Transverse colon (tissue), 4 donors: Measurements from ENCODE around the gene EFHB. TPM values are rescaled to one million over a fixed set of nuclear protein-coding genes. Genes with fewer than 3 reads are reported as not detected.

ENCODE experiments used
- DNase-seq: peaks from one replicate; pipeline ENCODE4 v3.0.0-alpha.2; 2019
- H3K27ac ChIP-seq, 4 donors: fragments of 200-600 bp; sonication (generic); 2 replicates each; pipeline ENCODE4 v1.5.1; 2016 to 2018; ENCODE audit warnings: inconsistent platforms in 4 of 4
- H3K27me3 ChIP-seq: fragments of 200-600 bp; sonication (generic); 2 replicates; pipeline ENCODE4 v1.5.1; 2017; ENCODE audit warnings: inconsistent platforms
- H3K36me3 ChIP-seq, 4 donors: fragments of 200-600 bp; sonication (generic); 2 replicates each; pipeline ENCODE4 v1.5.1; 2017 to 2019; ENCODE audit warnings: inconsistent platforms in 4 of 4
- H3K4me1 ChIP-seq, 4 donors: fragments of 200-600 bp; sonication (generic); 2 replicates each; pipeline ENCODE4 v1.5.1; 2017 to 2020; ENCODE audit warnings: inconsistent platforms in 4 of 4
- H3K4me3 ChIP-seq, 4 donors: fragments of 200-600 bp; sonication (generic); 1 replicate in 1 of 4; 2 replicates in 3 of 4; pipeline versions ENCODE4 v1.5.1 to v1.6.1; 2017 to 2019; ENCODE audit warnings: inconsistent platforms in 4 of 4
- H3K9me3 ChIP-seq, 2 donors: fragments of 200-600 bp; sonication (generic); 2 replicates each; pipeline ENCODE4 v1.5.1; 2017 to 2019; ENCODE audit warnings: inconsistent platforms in 2 of 2
- CTCF ChIP-seq, 5 experiments: fragments of 200-600 bp in 3 of 5; fragments of 450-650 bp in 2 of 5; sonication (generic) in 3 of 5; IDR thresholded peaks; 1 replicate in 2 of 5; 2 replicates in 3 of 5; pipeline ENCODE4 v1.5.1; 2016 to 2017; ENCODE audit warnings: antibody characterized with exemption in 5 of 5, inconsistent platforms in 3 of 5, mild to moderate bottlenecking in 2 of 5, moderate library complexity in 1 of 5
- EP300 ChIP-seq: sonication (generic); formaldehyde crosslinking; IDR thresholded peaks from one replicate; pipeline ENCODE4 v1.6.1; 2017; ENCODE audit warnings: antibody characterized with exemption, low read depth
- POLR2A ChIP-seq: fragments of 450-650 bp; IDR thresholded peaks from one replicate; pipeline ENCODE4 v1.6.1; 2016; ENCODE audit warnings: antibody characterized with exemption, mild to moderate bottlenecking, moderate library complexity
- POLR2AphosphoS5 ChIP-seq, 3 donors: sonication (generic); formaldehyde crosslinking; IDR thresholded peaks; one replicate each; pipeline ENCODE4 v1.6.1; 2016; ENCODE audit warnings: antibody characterized with exemption in 3 of 3
- WGBS, 2 donors: methylation state at CpG; one replicate each; pipeline ENCODE4 v1.1.5; 2018; ENCODE audit warnings: low coverage in 1 of 2; 5-methylcytosine and 5-hydroxymethylcytosine counted together
- in situ Hi-C, 4 donors: fragments of 200-750 bp; cut with MboI; loops; one replicate each; pipeline versions ENCODE4 v1.15.0 to v1.15.1; 2017; ENCODE audit warnings: low sequenced_read_pairs in 3 of 4, low pct_ligation_motif_present in 1 of 4, low pct_unique_long_range_greater_than_20kb in 1 of 4
- intact Hi-C: fragments of 100-400 bp; cut with DNase I; formaldehyde crosslinking; loops from one replicate; pipeline ENCODE4 v1.15.1; 2023; ENCODE audit warnings: low total_unique reads
- total RNA-seq, 4 donors: library from RNA; depleted of rRNA; stranded (reverse); fragments of >200 nt; gene quantifications; one replicate each; pipeline ENCODE4 v1.1.0, GENCODE V29; 2016

The EFHB gene
- total RNA-seq, 4 donors from 2014 or later = 0.64 to 0.68 TPM; not detected in 2

GRCh38 chr3:19954676-19955075 lies 20.7 kb upstream of the EFHB start:
- TF ChIP-seq POLR2A (no peak), CTCF (IDR thresholded peaks at IDR 0.05) (no peak), POLR2AphosphoS5 (IDR thresholded peaks at IDR 0.05) (no peak), EP300 (no peak)
- H3K9me3 ChIP-seq = no peaks in the 10 kb centered on the region
- no peak for DNase-seq
- in situ Hi-C loops (no loop called here), intact Hi-C loops (no loop called here)
- H3K36me3 ChIP-seq = peaks cover 0 to 16% (median 5%) of the 10 kb centered on the region in 4 donors
- H3K4me3 ChIP-seq = no peak overlapping the region
- H3K27me3 ChIP-seq = no peaks in the 10 kb centered on the region
- peaks cover 0 to 34% (median 2%) of the 10 kb centered on the region in 4 donors for H3K4me1 ChIP-seq
- H3K27ac ChIP-seq = no peak overlapping the region
- 90 to 94% methylated on average over 4 of the region's 4 CpGs for WGBS, 2 donors

GRCh38 chr3:19950316-19950715 lies 16.3 kb upstream of the EFHB start:
- intact Hi-C loops (no loop called here), in situ Hi-C loops (no loop called here)
- peaks cover 0 to 16% (median 5%) of the 10 kb centered on the region in 4 donors for H3K36me3 ChIP-seq
- no peak for TF ChIP-seq CTCF (IDR thresholded peaks at IDR 0.05)
- no peak for TF ChIP-seq POLR2AphosphoS5 (IDR thresholded peaks at IDR 0.05)
- no peak for TF ChIP-seq POLR2A
- no peak for TF ChIP-seq EP300
- WGBS, 2 donors = 82 to 87% methylated on average over 2 of the region's 2 CpGs
- no peak overlapping the region for H3K27ac ChIP-seq
- no peaks in the 10 kb centered on the region for H3K9me3 ChIP-seq
- no peak overlapping the region for H3K4me3 ChIP-seq
- DNase-seq = no peak
- no peaks in the 10 kb centered on the region for H3K27me3 ChIP-seq
- peaks cover 10 to 42% (median 17%) of the 10 kb centered on the region in 4 donors for H3K4me1 ChIP-seq

GRCh38 chr3:19948226-19948591 lies 14.2 kb upstream of the EFHB start:
- peaks cover 10 to 42% (median 19%) of the 10 kb centered on the region in 4 donors for H3K4me1 ChIP-seq
- TF ChIP-seq EP300 (no peak), POLR2AphosphoS5 (IDR thresholded peaks at IDR 0.05) (no peak), CTCF (IDR thresholded peaks at IDR 0.05) (no peak), POLR2A (no peak)
- in situ Hi-C loops = loop anchor here in 2 of 4 donors (5.0 to 25.0 kb wide), 4 partner anchors 53 to 239 kb away; partner anchors contain the start of genes KAT2B (in 1 of the 2) and SGO1 (in 1 of the 2)
- no peaks in the 10 kb centered on the region for H3K27me3 ChIP-seq
- 0 to 4% methylated on average over 2 of the region's 2 CpGs for WGBS, 2 donors
- peak overlapping the region; percentile 91 to 100 (median 98) for H3K4me3 ChIP-seq
- H3K9me3 ChIP-seq = no peaks in the 10 kb centered on the region
- peak overlapping the region; percentile 97 to 100 (median 100) for H3K27ac ChIP-seq
- peaks cover 0 to 10% (median 5%) of the 10 kb centered on the region in 4 donors for H3K36me3 ChIP-seq
- intact Hi-C loops = loop anchor here (5.0 kb wide), 1 partner anchor 99 kb away; no protein-coding TSS in a partner anchor
- no peak for DNase-seq

GRCh38 chr3:19947549-19948225 lies 13.7 kb upstream of the EFHB start:
- TF ChIP-seq CTCF (IDR thresholded peaks at IDR 0.05) (no peak), EP300 (no peak), POLR2A (no peak), POLR2AphosphoS5 (IDR thresholded peaks at IDR 0.05) (no peak)
- 0 to 9% methylated on average over 6 to 24 of the region's 30 CpGs for WGBS, 2 donors
- peak overlapping the region; percentile 97 to 100 (median 100) for H3K27ac ChIP-seq
- H3K4me3 ChIP-seq = peak overlapping the region; percentile 91 to 100 (median 98)
- intact Hi-C loops = loop anchor here (2.0 to 5.0 kb wide), 2 partner anchors 57 to 100 kb away; no protein-coding TSS in a partner anchor
- peaks cover 0 to 10% (median 5%) of the 10 kb centered on the region in 4 donors for H3K36me3 ChIP-seq
- H3K4me1 ChIP-seq = peaks cover 10 to 37% (median 19%) of the 10 kb centered on the region in 4 donors
- no peaks in the 10 kb centered on the region for H3K27me3 ChIP-seq
- H3K9me3 ChIP-seq = no peaks in the 10 kb centered on the region
- peak; percentile 54 for DNase-seq
- in situ Hi-C loops = loop anchor here in 2 of 4 donors (5.0 to 25.0 kb wide), 4 partner anchors 53 to 240 kb away; partner anchors contain the start of genes KAT2B (in 1 of the 2) and SGO1 (in 1 of the 2)
